GM12873 (cell line): ENCODE results near the gene DKK3.

Source experiments
- TF ChIP-seq, protein P1 (sequence below): IDR thresholded peaks from 2 replicates; pipeline ENCODE4 v1.5.1; 2012; ENCODE audit warnings: low read depth, mild to moderate bottlenecking, moderate library complexity, low read length, control low read depth; ENCODE audit not compliant: insufficient read depth; ENCODE audit errors: missing control alignments

DKK3 gene

DNA sequence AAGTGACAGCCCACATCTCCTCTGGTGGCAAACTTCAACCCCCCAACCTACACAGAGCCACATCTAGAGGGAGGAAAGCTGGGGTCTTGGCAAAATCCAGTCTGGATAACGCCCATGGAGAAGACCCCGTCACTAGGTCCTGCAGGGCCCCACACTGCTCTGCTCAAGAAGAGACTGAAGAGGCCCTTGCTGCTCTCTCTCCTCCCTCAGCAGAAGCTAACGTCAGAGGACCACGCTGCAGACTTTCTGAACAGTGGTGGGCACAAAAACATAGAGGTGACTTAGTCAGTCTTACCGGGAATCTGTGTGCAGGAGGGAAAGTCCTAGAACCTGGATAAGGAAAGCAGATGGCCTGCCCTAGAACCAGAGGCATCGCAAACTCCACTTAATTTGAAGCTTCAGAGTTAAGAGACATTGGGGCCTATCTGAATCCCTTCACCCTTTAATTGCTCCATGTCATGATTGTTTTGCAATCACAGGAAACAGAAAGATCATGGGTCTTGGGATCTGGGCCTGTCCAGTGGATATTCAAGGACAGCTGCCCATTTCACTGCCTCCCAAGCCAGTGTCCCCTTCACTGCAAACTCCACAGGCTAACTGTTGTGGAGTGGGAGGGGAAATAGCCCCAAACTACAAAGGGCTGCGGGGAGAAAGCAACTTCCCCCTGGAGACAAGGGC lies 1.7 kb downstream of the DKK3 start:
- TF ChIP-seq, protein P1, sequence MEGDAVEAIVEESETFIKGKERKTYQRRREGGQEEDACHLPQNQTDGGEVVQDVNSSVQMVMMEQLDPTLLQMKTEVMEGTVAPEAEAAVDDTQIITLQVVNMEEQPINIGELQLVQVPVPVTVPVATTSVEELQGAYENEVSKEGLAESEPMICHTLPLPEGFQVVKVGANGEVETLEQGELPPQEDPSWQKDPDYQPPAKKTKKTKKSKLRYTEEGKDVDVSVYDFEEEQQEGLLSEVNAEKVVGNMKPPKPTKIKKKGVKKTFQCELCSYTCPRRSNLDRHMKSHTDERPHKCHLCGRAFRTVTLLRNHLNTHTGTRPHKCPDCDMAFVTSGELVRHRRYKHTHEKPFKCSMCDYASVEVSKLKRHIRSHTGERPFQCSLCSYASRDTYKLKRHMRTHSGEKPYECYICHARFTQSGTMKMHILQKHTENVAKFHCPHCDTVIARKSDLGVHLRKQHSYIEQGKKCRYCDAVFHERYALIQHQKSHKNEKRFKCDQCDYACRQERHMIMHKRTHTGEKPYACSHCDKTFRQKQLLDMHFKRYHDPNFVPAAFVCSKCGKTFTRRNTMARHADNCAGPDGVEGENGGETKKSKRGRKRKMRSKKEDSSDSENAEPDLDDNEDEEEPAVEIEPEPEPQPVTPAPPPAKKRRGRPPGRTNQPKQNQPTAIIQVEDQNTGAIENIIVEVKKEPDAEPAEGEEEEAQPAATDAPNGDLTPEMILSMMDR: no peak

DNA sequence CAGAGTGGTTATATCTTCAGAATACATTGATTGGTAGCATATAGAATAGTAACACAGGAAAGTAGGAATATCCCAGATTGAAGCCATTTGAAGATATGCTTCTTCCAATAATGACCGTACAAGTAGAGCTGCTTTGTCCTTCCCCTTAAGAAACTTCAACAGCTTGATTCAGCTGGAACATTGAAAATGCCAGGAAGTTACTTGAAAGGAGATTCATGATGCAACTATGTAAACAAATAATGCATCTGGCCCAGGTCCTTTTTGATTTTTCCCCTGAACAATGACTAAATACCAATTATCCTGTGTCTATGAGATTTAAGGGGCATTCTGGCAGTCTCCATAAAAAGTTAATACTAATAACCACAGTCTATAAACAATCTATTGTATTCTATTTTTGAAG lies 3.0 kb downstream of the DKK3 start:
- TF ChIP-seq, protein P1: no peak

DNA sequence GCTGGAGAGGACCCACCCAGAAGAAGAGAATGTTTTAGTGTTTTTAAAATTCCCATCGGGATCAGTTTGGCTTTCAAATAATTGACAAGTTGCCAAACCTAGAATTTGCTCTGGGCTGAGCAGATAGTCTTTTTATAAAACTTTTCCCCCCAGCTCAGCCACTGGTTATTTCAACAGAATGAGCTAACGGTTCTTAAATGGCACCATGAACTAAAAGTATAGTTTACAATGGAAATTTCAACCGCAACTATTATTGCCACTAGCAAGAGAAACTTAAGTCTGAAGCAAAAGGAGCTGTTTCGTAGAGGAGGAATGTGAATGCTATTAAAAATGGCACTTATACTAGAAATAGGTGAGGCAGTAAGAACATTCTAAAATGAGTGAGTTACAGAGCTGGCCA lies 3.4 kb downstream of the DKK3 start:
- TF ChIP-seq, protein P1: no peak

DNA sequence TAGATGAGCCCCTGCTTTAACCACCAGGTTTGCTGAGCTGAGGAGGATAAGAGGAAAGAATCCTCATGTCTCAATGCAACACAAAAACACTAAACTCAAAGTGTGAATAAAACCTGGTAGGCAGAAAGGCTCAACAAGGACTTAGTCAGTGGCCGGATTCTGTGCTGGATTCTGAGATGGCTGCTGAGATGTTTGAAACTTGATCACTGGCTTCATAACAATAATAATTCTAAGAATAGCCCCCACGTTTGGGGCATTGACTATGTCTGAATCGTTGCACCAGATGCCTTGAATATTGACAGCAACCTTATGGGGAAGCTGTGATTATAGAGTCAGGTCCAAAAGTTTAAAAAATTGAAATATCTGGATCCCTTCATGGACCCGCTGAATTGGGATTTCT lies 4.6 kb downstream of the DKK3 start:
- TF ChIP-seq, protein P1: no peak

DNA sequence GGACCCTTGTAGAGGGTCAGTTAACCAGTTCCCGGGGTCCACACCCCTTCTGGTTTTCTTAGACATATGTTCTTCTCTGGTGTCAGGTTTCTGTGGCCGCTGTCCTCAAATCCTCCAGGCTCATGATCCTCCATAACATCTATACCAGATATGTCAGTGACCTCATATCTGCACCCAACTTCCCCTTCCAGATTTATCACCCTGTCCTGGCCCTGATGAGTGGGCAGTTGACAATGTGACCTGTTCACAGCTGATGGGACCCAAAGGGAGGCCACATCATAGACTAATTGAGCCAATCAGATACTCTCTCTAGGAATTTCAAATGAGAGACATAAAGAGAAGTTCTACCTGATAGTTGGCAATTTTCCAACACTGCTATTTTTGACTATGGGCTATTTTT lies 5.1 kb downstream of the DKK3 start:
- TF ChIP-seq, protein P1: no peak

DNA sequence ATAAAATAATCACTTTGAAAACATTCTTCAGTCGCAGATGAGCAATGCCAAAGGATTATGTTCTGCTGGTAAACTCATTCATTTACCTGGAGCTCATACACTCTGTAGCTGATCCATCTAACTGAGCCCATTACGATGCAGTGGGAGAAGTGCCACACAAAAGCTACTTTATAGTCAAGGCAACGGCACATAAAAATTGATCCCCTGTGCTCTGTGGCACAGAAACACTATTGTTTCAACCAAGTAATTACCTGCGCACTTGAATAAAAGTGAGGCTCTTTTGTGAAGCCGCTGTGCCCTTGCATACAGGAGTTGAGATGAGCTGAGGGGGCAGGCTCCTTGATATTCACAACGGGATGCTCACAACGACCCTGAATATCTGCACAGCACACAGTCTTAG lies 7.2 kb downstream of the DKK3 start:
- TF ChIP-seq, protein P1: no peak

DNA sequence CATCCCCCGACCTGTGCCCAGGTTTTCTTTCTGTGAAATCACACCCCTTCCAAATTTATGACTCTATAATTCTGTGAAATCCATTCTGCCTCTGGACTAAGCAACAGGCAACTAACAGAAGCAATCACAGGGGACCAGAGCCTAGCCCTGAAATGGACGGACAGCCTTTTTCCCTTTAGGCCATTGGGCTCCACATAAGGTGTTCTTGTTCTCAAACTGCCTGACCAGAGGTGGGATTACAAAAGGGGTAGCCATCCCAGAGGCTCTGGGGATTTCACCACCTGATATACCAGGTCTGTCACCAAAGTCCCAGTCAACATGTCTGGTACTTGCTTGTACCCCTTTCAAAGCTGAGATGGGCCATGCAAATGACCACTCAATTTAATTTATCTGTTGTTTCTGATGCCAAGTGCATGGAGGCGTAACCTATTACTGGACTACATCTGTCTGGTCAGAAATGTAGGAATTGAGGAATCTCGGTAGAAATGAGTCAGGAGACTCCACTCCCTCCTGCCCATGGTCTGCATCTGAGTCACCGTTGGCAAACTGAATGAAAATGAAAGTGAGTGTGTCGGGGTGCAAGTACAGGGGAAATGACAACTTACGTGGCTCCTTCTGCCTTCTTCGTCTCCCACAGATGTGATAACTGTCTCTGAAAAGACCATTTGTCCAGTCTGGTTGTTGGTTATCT lies 10.2 kb downstream of the DKK3 start:
- TF ChIP-seq, protein P1: no peak
